GM20000 (cell line): ENCODE measurements around the gene ANKS6.

ENCODE experiments used
- DNase-seq: peaks from one replicate; pipeline ENCODE4 v3.0.0; 2012; ENCODE audit warnings: low spot score
- TF ChIP-seq, protein P1 (sequence below): IDR thresholded peaks from 2 replicates; pipeline ENCODE4 v1.5.1; 2012; ENCODE audit warnings: mild to moderate bottlenecking, control low read depth; ENCODE audit errors: extremely low read depth, missing control alignments

Gene ANKS6

DNA sequence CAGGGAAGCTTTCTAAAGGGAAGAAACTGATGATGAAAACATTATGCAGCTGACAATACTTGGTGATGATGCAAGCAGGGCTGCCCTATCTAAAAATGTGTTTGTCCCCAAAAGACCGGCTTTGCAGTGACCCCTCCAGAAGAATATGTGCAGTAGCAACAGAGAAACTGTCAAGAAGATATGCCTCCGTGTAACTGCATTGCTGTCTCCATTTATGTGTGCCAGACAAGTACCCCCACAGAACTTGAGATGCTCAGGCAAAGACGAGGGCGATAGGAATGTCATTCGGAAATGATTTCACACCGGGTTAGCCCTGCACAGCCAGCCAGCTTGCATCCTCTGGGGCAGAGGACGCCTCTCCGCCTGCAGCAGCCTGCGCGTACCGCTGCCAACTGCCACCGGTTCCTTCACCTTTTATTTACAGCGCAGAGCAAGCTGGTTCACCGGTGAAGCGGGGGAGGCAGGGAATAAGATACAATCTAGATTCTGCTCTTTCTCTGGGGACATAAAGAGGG lies 89.6 kb downstream of the ANKS6 start:
- TF ChIP-seq, protein P1, sequence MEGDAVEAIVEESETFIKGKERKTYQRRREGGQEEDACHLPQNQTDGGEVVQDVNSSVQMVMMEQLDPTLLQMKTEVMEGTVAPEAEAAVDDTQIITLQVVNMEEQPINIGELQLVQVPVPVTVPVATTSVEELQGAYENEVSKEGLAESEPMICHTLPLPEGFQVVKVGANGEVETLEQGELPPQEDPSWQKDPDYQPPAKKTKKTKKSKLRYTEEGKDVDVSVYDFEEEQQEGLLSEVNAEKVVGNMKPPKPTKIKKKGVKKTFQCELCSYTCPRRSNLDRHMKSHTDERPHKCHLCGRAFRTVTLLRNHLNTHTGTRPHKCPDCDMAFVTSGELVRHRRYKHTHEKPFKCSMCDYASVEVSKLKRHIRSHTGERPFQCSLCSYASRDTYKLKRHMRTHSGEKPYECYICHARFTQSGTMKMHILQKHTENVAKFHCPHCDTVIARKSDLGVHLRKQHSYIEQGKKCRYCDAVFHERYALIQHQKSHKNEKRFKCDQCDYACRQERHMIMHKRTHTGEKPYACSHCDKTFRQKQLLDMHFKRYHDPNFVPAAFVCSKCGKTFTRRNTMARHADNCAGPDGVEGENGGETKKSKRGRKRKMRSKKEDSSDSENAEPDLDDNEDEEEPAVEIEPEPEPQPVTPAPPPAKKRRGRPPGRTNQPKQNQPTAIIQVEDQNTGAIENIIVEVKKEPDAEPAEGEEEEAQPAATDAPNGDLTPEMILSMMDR, result no peak
- DNase-seq, result no peak

DNA sequence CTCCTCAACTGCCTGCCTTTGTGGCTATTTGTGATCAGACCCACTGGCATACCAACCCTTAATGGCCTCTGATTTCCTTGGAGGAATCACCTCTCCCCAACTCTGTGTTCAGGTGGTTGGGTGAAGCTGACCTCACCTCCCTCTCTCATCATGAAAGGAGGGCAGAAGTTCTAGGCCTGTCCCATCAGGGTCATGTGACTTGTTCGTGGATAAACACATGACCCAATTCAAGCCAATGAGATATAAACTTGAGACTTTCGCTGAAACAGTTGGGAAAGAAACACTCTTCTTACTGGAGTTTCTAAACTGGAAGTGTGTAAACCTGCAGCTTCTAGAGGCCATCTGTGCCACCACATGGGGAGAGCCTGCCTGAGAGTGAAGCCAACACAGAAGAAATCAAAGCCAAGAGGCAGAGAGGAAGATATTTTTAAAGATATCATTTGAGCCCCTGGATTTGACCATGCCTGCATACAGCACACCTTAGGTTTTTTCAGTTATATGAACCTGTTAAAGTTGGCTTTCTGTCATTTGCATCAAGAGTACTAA lies 93.4 kb downstream of the ANKS6 start:
- DNase-seq, result no peak
- TF ChIP-seq, protein P1, result no peak

DNA sequence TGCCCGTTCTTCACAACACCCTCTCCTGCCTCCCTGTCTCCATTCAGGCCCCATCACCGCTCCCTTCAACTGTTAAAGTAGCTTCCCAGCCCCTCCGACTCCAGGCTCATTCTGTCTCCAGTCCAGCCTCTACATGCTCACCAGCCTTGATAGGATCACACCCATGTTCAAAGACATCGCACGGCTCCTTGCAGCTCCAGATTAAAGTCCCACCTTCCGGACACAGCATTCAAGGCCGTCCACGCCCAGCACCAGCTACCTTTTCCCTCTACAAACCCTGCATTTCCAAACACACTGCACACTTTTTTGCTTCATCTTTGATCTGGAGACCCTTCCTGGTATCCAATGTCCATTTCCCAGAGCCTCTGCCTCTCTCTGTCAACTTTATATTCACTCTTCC lies 94.0 kb downstream of the ANKS6 start:
- TF ChIP-seq, protein P1, result no peak
- DNase-seq, result no peak

DNA sequence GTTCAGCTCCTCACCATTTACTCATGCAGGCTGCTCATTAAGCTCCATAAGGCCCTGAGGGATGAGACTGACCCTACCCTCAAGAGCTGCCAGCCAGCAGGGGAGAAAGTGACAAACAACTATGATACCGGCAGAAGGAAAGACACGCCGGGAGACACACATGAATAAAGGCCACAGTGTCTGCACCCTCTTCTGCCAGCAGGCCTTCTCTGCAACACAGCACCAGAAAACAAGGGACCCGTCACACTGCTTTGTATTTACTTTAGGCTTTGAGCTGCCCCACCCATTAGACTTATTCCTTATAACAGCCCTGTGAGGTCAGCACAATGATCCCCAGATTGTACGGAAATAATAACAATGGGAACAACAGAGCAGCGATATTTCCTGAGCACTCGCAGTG lies 94.8 kb downstream of the ANKS6 start:
- no peak for DNase-seq
- TF ChIP-seq, protein P1, result no peak

DNA sequence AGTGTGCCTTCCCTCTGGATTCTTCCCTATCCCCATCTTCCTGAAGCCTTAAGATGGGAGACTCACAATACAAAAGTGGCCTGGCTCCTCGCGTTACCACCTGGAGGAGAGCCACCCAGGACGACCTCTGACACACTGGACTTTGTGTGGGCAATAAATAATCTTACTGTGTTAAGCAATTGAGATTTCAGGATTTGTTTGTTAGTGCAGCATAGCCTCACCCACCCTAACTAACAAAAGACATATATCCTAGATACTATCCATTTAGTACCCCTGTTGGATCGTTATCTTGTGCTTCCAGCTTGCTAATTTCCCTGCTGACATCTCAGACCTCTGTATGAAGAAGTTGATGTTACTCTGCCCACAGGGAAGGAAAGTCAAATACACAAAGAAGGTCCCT lies 95.6 kb downstream of the ANKS6 start:
- no peak for DNase-seq

DNA sequence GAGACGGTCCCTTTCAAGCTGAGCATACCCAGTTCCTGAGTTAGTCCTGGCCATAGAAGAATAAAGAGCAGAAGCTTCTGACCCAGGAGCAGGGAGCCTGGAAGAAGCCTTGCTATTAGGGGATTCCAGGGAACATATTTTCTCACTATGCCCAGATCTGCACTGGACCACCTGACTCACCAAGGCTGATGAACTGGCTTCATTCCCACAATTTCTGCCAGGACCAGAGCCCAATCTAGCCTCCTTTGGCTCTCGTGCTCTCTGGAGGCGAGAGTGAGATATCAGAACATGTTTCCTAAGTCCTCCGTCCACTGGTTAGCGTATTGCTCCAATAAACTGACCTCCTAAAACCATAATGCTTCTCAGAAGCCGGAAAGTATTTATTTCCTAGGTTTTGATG lies 97.5 kb downstream of the ANKS6 start:
- DNase-seq, result no peak
- TF ChIP-seq, protein P1, result no peak

More for the DNA sequence above, 95.6 kb downstream of the ANKS6 start:
- TF ChIP-seq, protein P1, result no peak

DNA sequence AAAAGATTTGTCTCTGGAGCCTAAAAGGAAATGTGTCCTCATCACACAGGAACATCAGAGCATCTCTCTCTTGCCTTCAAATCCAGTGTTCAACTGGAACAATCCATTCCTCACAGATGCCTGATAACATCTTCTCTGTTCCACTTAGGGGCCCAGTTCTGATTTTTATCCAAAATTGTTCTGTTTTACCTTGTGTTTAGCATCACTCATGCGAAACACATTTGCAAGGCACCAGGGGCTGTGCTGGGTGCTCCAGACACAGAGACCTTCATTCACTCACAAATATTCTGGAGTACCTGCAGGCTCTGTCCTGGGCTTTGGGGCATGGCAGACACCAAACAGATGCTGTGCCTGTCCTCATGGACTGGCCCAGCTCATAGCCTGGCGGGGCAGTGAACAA lies 101.4 kb downstream of the ANKS6 start:
- TF ChIP-seq, protein P1, result no peak
- DNase-seq, result no peak
